Ishikawa (cell line): ENCODE data around the gene SUPT20HL1.

Source experiments
- REST ChIP-seq: IDR thresholded peaks from 2 replicates; pipeline ENCODE4 v1.6.1; 2012; ENCODE audit warnings: low read depth, mild to moderate bottlenecking
- TEAD4 ChIP-seq: IDR thresholded peaks from 2 replicates; pipeline ENCODE4 v1.6.1; 2012

- TF ChIP-seq TEAD4, result no peak
- no peak for TF ChIP-seq REST
Observed at GRCh38 chrX:24396931-24397279, 36.5 kb downstream of the SUPT20HL1 start.
